ENCODE measurements around the gene NOTCH4.
"Not testable (repeated sequence)": the region's sequence is repeated elsewhere in the genome, so short reads cannot be mapped to it uniquely, and the experiment has no call there.

NOTCH4 gene

GRCh38 chr6:32188381-32189068 lies 35.3 kb downstream of the NOTCH4 start (continued):
- no peak for TF ChIP-seq ZNF132 (tag by site-specific recombination; IDR thresholded peaks at IDR 0.05; ENCODE audit: borderline replicate concordance)
- 0 out of 2 replicates have a peak, but pooled peaks have one; percentile 23 for TF ChIP-seq ZNF398 (tag by site-specific recombination; IDR thresholded peaks at IDR 0.05)
- no peak for TF ChIP-seq RBAK (tag by site-specific recombination; IDR thresholded peaks at IDR 0.05)
- no peak for TF ChIP-seq ZNF112 (tag by site-specific recombination; IDR thresholded peaks at IDR 0.05)
- TF ChIP-seq BCL6B (tag by site-specific recombination; IDR thresholded peaks at IDR 0.05): no peak
- TF ChIP-seq ZNF24 (tag by site-specific recombination; IDR thresholded peaks at IDR 0.05): no peak
- TF ChIP-seq PRDM6 (tag by site-specific recombination; IDR thresholded peaks at IDR 0.05): no peak
- no peak for TF ChIP-seq ZNF433 (tag by site-specific recombination; IDR thresholded peaks at IDR 0.05; ENCODE audit: low read depth)
- no peak for TF ChIP-seq ZNF211 (tag by site-specific recombination; IDR thresholded peaks at IDR 0.05; ENCODE audit: low read depth)
- no peak for TF ChIP-seq ZNF366 (tag by site-specific recombination; conservative IDR thresholded peaks at IDR 0.05)

DNA sequence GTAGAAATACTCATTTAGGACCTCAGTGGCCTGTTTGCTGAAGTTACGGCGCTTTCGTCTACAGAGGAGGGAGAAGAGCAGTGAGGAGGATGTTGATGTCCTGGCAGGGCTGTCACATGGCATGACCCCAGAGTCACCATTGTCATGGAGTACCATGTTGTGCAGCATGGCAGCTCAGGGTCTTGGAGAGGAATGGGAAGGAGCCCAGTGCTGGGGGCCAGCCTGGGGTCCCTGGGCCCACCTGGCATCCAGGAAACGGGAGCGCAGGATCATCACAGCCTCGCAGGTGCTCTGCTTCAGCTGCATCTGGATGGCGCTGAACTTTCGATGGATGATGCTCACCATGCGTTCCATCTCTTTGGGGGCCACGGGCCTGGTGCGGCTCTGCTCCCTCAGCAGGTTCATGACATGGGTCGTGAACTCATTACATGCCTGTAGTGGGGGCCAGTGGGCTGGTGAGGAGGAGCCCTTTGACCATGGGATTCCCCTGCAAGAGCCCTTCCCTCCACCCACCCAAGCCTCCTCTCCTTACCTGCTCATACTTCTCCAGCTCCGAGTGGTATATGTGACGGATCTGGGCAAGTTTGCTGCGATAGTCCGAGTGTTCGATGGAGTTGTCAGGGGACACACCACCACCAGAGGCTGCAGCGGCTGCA lies 36.0 kb downstream of the NOTCH4 start:
- CTCF ChIA-PET: interaction anchor here (0.6 kb wide), 1 partner anchor 757 kb away, joined by 3 read pairs; no protein-coding TSS in a partner anchor
- POLR2A ChIA-PET: interaction anchor here (1.2 to 1.9 kb wide), 4 partner anchors 8 to 19 kb away, joined by 3 to 11 read pairs (median 5); partner anchors contain the start of genes AGPAT1 and RNF5

DNA sequence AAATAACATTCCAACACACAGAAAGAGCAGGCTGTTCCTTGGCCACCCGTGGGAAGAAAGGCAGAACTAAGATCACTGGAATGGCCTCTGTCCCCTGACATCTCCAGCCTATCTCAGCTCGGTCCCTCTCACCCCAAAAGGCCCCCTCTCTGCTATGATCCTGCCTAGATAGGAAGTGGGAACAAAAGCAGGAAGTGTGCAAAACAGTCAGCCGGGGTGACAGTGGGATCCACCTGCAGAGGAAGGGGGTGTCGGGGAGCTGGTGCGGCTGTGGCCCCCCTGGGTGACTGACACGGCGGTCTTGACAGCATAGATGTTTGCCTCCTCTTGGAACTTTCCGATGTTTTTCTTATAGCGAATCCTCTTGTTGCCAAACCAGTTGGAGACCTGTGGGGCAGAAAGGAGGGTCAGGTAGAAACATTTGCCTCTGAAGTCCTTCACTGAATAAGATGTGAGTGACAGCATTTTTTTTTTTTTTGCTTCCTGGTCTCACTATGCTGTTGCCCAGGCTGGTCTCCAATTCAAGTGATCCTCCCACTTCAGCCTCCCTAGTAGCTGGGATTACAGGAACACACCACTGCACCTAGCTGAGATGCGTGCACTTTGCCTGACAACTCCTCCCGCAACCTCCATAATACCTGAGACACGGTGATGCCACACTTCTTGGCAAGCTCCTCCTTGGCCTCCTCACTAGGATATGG lies 36.7 kb downstream of the NOTCH4 start:
- H3K4me3 ChIP-seq (ENCODE audit: low read depth, low read length): no peak overlapping the region
- H3K36me3 ChIP-seq (ENCODE audit: control insufficient read depth in 2 of 2, insufficient read depth in 1 of 2, low read length in 2 of 2): peaks cover 0 to 50% of the 10 kb centered on the region in 2 experiments; a peak in 1 of 3 replicates
- H3K27ac ChIP-seq (ENCODE audit: extremely low read depth, low read depth, low read length): no peak overlapping the region
- H3K4me1 ChIP-seq (ENCODE audit: control insufficient read depth, insufficient read depth, low read length): peaks cover 6% of the 10 kb centered on the region
- no peaks in the 10 kb centered on the region for H3K9me3 ChIP-seq (ENCODE audit: control insufficient read depth, insufficient read depth, low read depth, low read length)
- CTCF ChIA-PET: interaction anchor here (0.6 kb wide), 1 partner anchor 8 kb away, joined by 3 read pairs; no protein-coding TSS in a partner anchor
- POLR2A ChIA-PET: interaction anchor here (1.8 to 1.9 kb wide), 2 partner anchors 8 to 18 kb away, joined by 5 to 11 read pairs; no protein-coding TSS in a partner anchor
- TF ChIP-seq ZNF335 (tag by site-specific recombination; conservative IDR thresholded peaks at IDR 0.05) (0 out of 2 replicates have a peak, but pooled peaks have one; percentile 12), PRDM10 (tag by site-specific recombination; IDR thresholded peaks at IDR 0.05) (peak; percentile 32; the same call in 1 of the 2 replicates), KLF1 (tag by site-specific recombination; IDR thresholded peaks at IDR 0.05) (no peak), ZNF664 (tag by site-specific recombination; IDR thresholded peaks at IDR 0.05) (no peak), SP7 (tag by site-specific recombination; IDR thresholded peaks at IDR 0.05) (no peak), HOXD13 (CRISPR knock-in tag; IDR thresholded peaks at IDR 0.05; ENCODE audit: borderline replicate concordance) (no peak), ZNF600 (tag by site-specific recombination; IDR thresholded peaks at IDR 0.05) (0 out of 2 replicates have a peak, but pooled peaks have one; percentile 50), ZNF792 (tag by site-specific recombination; IDR thresholded peaks at IDR 0.05) (no peak), ZBTB20 (tag by site-specific recombination; IDR thresholded peaks at IDR 0.05) (no peak), ZNF704 (tag by site-specific recombination; IDR thresholded peaks at IDR 0.05) (no peak), ZNF132 (tag by site-specific recombination; IDR thresholded peaks at IDR 0.05; ENCODE audit: borderline replicate concordance) (no peak)

More for the DNA sequence above, 36.0 kb downstream of the NOTCH4 start:
- H3K27ac ChIP-seq (ENCODE audit: extremely low read depth, low read depth, low read length); H3K4me3 ChIP-seq (ENCODE audit: low read depth, low read length); H3K9me3 ChIP-seq (ENCODE audit: control insufficient read depth, insufficient read depth, low read depth, low read length); H3K4me1 ChIP-seq (ENCODE audit: control insufficient read depth, insufficient read depth, low read length): not testable (repeated sequence)
- H3K36me3 ChIP-seq (ENCODE audit: control insufficient read depth in 2 of 2, insufficient read depth in 1 of 2, low read length in 2 of 2): peaks cover 0 to 43% of the 10 kb centered on the region in 2 experiments; a peak in 1 of 3 replicates
- TF ChIP-seq ZNF600 (tag by site-specific recombination; IDR thresholded peaks at IDR 0.05): 0 out of 2 replicates have a peak, but pooled peaks have one; percentile 51

Measured in HEK293 (cell line).